ENCODE data around the gene MT1H.

MT1H gene

DNA sequence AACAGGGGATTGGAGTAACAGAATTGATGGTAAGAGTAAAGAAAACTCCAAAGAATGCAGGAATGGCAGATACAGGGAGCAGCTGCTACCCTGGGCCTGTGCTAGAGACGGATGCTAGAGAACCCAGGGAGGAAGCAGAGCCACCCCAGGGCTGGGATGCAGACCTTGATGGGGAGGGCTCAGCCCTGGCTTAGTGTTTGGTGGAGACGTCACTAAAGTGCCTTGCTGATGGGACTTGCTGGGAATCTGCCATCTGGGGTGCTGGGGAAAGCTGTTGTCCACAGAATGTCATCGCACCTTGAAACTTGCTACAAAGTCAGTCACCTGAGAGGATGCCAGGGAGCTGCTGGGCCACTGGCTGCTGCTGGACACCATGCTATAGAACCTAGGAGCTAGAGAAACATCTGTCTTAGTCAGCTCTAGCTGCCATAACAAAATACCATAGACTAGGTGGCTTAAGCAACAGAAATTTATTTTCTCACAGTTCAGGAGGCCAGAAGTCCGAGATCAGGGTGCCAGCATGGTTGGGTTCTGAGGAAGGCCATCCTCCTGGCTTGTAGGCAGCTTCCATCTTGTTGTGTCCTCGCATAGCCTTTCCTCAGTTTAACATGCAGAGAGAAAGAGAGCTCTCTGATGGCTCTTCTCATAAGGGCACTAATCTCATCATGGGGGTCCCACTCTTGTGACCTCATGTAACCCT is 28.0 kb downstream of the MT1H start:
- in situ Hi-C loops (cut with HindIII; ENCODE audit: low sequenced_read_pairs): no loop called here
- TF ChIP-seq, protein P1, sequence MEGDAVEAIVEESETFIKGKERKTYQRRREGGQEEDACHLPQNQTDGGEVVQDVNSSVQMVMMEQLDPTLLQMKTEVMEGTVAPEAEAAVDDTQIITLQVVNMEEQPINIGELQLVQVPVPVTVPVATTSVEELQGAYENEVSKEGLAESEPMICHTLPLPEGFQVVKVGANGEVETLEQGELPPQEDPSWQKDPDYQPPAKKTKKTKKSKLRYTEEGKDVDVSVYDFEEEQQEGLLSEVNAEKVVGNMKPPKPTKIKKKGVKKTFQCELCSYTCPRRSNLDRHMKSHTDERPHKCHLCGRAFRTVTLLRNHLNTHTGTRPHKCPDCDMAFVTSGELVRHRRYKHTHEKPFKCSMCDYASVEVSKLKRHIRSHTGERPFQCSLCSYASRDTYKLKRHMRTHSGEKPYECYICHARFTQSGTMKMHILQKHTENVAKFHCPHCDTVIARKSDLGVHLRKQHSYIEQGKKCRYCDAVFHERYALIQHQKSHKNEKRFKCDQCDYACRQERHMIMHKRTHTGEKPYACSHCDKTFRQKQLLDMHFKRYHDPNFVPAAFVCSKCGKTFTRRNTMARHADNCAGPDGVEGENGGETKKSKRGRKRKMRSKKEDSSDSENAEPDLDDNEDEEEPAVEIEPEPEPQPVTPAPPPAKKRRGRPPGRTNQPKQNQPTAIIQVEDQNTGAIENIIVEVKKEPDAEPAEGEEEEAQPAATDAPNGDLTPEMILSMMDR (IDR thresholded peaks at IDR 0.05; ENCODE audit: low read depth, low read length): no peak
- H3K4me3 ChIP-seq (ENCODE audit: low read depth, low read length): no peak overlapping the region
- no peak for DNase-seq (ENCODE audit: low read depth, low spot score)

DNA sequence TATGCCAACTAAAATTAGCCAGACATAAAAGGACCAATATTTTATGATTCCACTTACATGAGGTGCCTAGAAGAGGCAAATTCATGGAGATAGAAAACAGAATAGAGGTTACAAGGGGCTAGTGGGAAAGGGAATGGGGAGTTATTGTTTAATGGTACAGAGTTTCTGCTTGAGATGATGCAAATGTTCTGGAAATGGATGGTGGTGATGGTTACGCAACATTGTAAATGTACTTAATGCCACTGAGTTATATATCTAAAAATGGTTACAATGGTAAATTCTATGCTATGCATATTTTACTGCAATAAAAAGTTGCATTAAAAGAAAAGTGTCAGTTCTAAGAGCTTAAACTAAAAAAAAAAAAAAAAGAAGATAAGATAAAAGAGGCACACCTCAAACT is 30.6 kb downstream of the MT1H start:
- TF ChIP-seq, protein P1 (IDR thresholded peaks at IDR 0.05; ENCODE audit: low read depth, low read length): no peak
- no peak overlapping the region for H3K4me3 ChIP-seq (ENCODE audit: low read depth, low read length)
- in situ Hi-C loops (cut with HindIII; ENCODE audit: low sequenced_read_pairs): no loop called here
- DNase-seq (ENCODE audit: low read depth, low spot score): no peak

DNA sequence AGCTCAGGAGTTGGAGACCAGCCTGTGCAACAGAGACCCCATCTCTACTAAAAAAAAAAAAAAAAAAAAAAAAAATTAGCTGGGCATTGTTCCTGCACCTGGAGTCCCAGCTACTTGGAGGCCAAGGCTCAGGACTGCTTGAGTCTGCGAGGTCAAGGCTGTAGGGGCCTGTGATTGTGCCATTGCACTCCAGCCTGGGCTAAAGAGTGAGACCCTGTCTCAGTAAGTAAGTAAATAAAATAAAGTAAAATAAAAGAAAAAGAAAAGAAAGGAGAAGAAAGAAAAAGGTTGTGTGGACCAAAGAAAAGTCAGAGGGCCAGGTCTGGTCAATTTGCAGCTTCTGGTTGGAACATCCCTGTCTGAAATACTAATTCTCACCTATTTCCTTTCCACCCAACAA is 31.0 kb downstream of the MT1H start:
- no peak overlapping the region for H3K4me3 ChIP-seq (ENCODE audit: low read depth, low read length)
- in situ Hi-C loops (cut with HindIII; ENCODE audit: low sequenced_read_pairs): no loop called here
- TF ChIP-seq, protein P1 (IDR thresholded peaks at IDR 0.05; ENCODE audit: low read depth, low read length): no peak
- no peak for DNase-seq (ENCODE audit: low read depth, low spot score)

DNA sequence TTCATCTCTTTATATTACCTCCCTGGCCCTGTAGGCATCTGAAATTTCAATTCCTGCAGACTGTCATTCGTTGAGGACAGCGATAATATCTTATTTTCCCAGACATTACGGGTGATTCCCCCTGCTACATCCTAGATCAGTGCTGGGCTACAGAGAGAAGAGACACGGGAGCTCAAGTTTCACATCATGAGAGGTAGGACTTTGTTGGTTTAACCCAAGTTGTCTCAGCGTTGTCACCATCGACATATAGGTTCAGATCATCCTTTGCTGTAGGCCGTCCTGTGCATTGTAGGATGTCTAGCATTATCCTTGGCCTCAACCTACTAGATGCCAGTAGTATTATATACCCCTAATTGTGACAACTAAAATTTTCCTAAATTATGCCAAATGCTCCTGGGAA is 31.9 kb downstream of the MT1H start:
- DNase-seq (ENCODE audit: low read depth, low spot score): no peak
- in situ Hi-C loops (cut with HindIII; ENCODE audit: low sequenced_read_pairs): no loop called here
- TF ChIP-seq, protein P1 (IDR thresholded peaks at IDR 0.05; ENCODE audit: low read depth, low read length): no peak
- no peak overlapping the region for H3K4me3 ChIP-seq (ENCODE audit: low read depth, low read length)

DNA sequence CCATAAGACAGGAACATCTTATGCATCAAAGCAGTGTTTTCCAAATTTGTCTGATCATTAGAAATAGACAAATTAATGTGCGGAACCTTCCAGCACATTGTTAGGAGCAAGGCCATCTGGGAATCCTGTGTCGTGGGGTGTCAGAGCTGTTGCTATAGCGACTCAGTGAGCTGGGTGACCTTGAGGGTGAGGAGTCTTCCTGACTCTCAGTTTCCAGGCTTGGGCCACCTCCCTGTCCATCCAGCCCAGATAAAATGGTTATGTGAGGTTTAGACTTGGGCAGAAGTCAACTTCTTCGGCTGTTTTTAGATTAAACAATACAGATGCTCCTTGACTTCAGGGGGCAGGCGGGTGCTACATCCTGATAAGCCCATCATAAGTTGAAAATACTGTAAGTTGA is 33.2 kb downstream of the MT1H start:
- DNase-seq (ENCODE audit: low read depth, low spot score): no peak
- TF ChIP-seq, protein P1 (IDR thresholded peaks at IDR 0.05; ENCODE audit: low read depth, low read length): no peak
- in situ Hi-C loops (cut with HindIII; ENCODE audit: low sequenced_read_pairs): no loop called here
- H3K4me3 ChIP-seq (ENCODE audit: low read depth, low read length): no peak overlapping the region

DNA sequence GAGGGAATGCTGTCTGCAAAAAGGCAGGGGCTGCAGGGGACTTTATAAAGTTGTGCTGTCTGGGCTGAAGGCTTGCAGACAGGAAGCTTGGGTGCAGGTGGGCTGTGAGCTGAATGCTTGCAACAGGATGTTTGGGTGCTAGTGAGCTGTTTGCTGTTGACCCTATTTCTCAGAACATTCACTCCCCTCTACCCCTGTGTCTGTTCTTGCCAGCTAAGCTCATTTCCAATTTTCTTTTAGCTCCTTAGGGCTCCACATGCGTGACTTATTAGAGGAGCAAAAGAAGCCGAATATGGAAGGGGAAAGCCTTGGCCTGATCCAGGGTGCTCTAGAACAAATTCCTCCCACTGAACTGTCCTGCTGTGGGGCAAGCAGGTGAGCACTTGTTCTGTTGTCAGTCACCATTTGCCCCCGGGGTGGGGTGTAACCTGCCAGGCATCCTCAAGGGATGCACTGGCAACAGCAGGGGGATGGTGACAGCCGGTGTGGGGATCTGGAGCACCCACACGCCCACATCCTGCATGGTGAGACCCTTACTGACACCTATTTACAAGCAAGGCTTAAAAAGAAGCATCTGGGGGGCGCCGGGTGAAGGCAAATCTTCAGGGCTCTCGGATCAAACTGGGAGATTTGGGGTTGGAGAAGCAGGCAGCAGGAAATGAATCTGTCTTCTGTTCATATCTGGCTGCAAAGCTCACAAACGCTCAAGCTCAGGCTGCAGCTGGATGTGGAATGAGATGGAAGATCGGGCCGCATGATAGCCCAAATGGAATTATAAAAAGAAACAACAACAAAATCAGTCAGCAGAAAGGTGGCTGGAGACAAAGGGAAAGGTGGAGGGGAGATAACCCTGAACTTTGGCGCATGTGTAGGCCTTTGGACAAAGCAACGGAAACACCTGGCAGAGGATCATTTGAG is 39.2 kb downstream of the MT1H start:
- no peak overlapping the region for H3K4me3 ChIP-seq (ENCODE audit: low read depth, low read length)
- no peak for DNase-seq (ENCODE audit: low read depth, low spot score)
- in situ Hi-C loops (cut with HindIII; ENCODE audit: low sequenced_read_pairs): no loop called here
- TF ChIP-seq, protein P1 (IDR thresholded peaks at IDR 0.05; ENCODE audit: low read depth, low read length): no peak
